Activated T-cell treated with anti-CD3 and anti-CD28 coated beads, Interleukin-2, amount 50 U/mL, for 48 hours (primary cell): Measurements from ENCODE around the gene RASIP1.

Experiments
- DNase-seq, 2 experiments: peaks; one replicate each; pipeline ENCODE4 v3.0.0-alpha.2; 2020

Gene RASIP1

DNA sequence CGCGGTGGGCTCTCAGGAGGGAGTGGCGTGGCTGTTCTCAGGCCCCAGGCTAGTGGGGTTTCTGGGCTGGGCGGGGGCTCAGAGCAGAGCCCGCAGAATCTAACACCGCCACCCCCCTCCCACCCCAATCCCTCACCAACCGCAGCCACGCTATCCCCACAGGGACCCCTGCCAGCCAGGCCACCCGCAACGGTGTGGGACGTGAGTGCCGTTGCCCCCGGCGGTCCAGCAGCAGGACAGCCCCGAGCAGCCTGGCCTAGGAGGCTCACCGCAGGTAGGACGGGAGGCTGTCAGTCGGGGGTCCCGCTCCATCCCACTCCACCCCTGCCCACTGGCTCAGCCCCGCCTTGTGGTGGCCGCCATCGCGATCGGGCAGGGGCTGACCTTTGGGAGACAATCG lies 67.4 kb downstream of the RASIP1 start, which contains the start of gene NTN5:
Gene NTN5, minus strand, starts transcription at position 24 of the 400 bp plus-strand sequence. CDS start 2,031 bp downstream, outside the sequence.
- no peak for DNase-seq

DNA sequence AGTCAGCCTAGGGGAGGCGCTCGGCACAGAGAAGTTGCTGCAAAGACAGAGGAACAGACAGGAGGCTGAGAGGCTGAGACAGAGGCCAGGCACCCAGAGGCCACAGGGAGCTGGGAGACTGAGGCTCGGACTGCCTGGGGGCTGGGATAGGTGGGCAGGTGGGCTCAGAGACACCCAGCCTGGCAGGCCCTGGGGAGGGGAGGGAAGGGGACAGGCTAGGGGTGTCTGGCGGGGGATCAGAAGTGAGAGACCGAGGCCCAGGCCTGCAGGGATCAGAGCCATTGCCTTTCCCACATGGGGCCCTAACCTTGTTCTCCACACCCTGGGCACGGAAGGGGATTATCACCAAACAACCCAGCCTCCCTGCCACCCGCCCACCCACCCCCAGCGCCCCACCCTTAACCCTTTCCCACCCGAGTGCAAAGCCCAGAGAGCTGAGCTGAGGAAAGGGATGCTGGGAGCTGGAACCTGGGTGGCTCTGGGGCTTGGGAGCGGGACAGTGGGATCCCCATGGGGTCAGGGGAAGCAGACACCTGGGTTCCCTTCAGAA lies 68.9 kb downstream of the RASIP1 start:
- no peak for DNase-seq

DNA sequence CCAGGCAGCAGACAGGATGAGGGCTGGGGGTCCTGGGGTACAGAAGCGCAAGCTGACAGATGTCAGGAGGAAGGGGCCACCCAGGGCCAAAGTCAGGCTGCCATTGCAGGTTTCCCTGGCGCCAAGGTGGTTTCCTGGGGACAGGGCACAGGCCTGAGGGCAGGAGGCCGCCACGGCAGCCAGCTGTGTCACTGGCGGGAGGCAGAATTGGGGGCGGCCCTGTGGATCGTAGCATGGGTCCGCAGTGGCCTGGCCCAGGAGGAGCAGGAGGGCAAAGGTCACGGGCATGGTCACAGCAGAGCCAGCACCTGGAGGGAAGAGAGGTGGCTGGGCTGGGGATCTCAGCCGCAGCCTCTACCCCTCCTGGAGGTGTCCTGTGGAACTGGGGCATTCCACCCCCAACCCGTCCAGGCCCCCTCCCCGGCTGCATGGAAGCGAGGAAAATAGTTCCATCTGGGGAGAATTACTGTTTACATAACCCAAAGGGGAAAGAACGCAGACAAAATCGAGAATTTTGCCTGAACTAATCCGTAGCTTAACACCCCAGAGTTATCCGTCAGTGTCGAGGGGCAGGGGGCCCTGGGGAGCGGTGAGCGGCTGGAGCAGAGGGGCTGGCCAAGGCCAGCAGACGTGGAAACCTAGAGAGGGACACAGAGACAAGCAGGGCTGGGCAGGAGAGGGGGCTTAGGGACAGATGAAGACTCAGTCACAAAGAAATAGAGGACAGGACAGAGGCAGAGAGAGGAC lies 69.5 kb downstream of the RASIP1 start:
- no peak for DNase-seq
